ELR (cell line): ENCODE measurements around the gene PLXNA4.

Source experiments
- DNase-seq: peaks from one replicate; pipeline ENCODE4 v3.0.0-alpha.2; 2015; ENCODE audit warnings: low read depth

The PLXNA4 gene

DNA sequence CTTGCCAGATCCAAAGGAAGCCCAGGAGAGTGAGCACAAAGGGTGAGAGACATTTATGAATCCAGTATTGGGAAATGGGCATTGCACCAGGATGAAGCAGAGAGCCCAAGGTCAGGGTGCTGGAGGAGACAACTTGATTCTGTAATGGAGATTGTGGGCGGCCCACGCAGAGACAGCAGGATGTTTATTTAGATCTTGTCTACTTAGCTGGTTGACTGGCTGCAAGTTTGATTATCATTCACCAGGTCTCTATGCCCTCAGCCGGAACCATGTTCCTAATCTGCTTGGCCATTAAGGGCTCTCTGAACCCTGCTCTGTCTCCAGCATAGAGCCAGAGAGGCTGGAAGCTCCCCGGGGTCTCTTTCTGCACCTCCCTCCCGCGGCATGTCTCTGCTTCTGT lies 188.7 kb downstream of the PLXNA4 start:
- DNase-seq, result no peak

DNA sequence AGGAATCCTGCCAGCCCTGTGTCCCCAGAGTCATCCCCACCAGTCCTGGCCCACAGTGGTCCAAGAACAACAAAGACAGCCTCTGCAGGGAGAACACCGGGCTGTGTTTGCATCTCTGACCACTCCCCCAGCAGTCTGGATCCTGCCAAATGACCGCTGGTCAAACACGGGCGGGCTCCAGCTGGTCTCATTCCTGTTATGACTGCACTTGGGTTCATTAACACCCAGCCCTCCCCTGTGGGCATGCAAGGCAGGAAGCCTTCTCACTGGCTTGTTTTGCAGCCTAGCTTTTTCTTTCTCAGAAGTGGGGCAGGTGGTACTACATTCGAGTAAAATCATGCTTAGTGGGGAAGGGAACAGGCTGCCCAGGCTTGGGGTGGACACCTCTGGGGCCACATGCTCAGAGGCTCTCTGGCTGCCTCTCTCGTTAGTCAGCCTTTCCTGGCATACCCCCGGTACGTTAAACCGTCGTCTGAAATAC lies 190.0 kb downstream of the PLXNA4 start:
- DNase-seq, result no peak

DNA sequence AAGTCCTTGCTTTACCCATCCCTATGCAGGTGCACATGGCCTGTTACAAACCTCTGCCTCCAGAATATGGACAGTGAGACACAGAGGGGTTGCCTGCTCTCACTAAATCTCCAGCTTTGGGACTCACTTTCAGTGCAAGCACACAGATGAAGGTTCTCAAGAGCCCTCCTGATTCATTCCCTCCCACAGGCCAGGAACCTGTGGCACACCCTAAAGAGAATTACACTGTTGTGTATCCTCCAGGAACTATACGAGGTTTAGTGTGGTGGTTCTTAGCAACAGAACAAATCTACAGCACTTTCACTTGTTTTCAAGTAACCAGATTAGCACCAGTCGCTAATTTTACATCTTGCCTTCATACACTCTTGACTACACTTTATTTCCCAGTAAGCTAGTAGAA lies 192.3 kb downstream of the PLXNA4 start:
- DNase-seq, result no peak

DNA sequence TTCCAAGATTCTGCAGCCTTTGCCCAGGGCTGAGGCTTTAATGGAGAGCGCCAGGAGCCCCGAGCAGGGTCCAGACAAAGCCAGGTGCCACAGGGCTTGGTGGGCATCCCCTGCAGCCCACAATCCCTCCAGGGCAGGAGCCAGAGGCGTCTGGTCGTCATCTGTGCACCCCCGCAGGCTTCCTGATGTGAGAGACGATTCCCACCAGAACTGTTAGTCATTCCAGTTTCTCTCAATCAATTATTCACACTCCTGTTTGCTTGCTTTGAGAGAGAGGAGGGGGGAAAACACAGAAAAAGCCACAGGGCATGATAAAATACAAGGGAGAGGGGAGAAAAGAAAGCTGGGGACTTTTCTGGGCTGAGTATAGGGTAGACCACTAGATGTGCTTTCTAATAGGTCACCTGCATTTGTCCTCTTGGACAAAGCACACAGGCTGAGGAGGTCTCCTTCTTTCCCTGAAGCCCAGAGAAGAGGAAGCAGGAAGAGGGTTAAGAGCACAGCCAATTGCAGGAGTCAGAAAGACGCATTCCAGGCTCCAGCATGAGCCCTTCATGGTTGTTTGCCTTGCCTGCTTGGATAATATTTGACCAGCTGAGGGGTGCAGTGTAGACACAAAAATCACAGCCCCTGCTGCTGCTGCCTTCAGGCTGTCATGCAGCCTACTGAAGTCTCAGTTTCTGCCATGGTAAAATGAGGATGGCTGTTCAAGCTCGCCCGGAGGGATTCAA lies 194.4 kb downstream of the PLXNA4 start:
- DNase-seq, result no peak

DNA sequence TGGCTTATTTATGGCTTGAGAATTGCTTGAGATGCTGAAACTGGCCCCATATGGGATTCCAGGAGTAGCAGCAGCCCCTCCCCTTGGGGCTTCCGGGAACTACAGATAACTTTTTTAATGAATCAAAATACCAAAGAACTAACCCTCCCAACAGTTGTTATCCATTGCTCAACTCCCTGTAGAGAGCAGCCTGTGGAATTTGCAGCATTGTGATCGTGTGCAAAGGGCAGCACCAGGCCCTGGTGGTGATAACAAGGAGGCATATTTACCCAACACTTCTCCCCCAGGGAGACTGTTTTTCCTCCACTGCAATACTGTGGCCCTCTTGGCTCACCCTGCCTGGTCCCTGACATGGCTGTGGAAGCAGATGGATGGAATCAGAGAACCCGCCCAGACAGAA lies 196.2 kb downstream of the PLXNA4 start:
- no peak for DNase-seq

DNA sequence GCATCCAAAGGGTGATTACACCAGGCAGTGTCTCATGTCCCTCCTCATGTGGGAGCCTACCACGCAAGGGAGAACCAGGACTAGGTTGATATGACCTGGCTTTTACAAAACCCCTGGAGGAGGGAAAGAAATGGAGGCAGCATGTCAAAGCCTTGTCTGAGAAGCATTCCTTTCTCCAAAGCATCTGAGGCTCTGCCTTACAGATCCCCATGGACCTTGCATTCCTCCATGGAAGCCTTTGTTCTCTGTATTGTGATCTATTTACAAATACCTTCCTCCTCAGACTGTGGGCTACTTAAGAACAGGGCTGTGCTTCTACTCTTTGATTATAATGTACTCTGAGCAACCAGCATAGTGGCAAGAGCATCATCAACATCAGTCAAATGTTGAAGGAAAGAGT lies 197.0 kb downstream of the PLXNA4 start:
- DNase-seq, result no peak

DNA sequence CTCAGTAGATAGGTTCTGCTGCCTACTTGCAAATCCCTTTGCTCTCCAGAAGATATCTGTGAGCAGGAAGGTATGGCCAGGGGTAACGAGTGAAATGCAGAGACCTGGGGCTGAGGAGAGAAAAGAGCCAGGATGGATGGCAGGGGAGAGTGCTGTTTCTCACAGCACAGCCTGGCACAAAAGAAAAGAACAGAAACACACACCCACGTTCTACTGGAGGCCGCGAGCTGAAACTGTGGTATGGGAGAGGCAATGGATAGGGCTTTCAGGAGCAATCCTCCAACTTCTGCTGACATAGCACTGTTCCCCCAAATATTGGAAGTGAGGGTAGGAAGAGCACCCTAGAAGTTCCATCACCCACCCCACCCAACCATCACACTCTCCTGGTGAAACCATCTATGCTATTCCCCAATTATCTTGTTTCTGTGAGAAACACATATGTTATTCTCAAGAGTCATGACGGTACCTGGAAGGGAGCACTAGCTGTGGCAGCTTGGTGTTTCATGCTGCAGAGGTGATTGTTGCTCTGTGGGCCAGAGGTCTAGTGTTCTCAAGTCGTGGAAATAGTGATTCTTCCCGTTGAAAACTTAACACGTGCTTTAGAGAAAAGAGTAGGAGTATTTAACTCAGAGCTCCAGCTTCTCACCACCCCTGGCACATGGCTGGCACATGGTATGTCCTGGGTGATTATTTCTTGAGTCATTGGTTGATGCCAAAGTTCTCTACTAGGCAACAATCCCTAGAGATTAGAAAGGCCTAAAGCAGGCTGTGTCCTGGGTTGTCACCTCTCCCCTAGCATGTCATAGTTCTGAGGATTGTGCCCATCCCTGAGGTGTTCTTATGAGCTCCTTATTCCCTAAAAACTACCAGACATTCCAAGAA lies 198.3 kb downstream of the PLXNA4 start:
- no peak for DNase-seq

DNA sequence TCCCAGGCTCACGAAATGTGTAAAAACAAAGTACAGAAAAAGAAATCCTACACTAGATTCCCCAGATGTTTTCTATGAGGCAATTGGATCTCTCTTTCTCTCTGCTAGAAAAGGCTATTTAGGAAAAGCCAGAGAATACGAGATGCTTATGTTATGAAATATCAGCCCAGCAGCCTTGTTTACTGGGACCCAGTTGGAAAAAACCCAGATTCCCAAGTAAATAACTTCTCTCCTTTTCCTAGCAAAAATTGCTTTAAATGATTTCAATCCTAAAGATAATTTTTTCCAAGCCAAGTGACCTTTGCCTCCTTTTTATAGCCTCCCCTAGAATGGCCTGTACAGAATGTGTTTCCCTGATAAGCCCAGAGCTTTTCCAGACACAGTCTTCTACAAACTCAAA lies 199.3 kb downstream of the PLXNA4 start:
- no peak for DNase-seq

DNA sequence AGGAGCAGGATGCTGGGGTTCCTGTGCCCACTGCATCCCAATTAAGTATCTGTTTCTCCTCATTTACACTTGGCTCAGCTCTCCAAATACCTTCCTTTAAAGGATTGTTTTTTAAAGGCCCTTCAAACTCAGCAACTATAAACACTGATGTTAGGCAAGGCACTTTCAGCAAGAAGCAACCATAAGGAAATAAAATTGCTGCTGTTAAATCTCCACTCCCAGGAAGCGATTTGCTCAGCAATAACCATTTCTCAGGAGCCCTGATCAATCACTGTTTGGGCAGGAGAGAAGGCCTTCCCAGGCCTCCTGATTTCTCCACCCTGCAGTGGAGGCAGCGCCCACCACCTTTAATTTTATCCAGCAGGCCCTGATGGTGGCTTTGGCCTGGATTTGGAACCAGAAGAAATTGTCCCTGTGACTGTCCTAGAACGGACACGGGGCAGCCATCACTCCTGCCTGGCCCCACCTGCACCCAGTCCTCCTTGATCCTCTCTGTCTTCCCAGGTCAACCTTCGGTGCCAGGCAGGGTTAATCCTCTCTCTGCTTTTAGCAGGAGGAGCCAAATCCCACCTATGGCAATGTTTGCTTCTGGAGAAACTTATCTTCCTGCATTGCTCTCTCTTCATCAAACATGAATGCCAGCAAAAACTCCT lies 199.8 kb downstream of the PLXNA4 start:
- DNase-seq, result no peak

DNA sequence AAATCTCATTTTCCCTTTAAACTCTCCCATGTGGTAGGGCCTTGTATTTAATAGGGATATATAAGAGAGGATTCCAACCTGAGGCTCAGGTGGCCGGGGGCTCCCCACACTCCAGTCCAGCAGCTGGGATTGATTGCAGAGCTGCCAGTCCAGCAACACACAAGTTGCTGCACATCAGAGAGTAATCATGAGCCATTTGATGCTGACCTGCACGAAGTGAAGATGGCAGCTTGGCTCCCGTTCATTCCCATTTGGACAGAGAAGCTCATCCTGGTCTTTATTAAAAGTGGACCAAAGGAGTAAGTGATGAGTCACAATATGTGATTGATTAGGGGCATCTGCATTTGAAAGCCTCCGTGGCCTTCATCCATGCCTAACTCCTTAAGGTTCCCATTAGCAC lies 202.4 kb downstream of the PLXNA4 start:
- no peak for DNase-seq

DNA sequence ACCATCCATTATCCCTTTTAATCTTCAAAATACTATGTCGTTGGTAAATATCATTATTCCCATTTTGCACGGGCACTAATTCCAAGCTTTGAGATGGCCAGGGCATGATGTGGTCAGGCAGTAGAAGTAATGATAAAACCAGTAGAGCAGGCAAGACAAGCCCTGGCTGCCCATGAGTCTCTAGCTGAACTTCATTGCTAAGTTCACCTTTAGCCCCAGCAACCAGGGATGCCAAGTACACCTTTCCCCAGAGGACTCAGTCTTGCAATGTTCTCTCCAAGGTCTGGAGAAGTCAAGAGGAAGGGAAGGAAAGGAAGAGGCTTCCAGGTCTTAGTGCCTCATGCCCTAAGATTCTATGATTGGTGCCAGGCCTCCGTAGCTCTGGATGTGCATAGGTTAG lies 203.2 kb downstream of the PLXNA4 start:
- DNase-seq, result no peak

DNA sequence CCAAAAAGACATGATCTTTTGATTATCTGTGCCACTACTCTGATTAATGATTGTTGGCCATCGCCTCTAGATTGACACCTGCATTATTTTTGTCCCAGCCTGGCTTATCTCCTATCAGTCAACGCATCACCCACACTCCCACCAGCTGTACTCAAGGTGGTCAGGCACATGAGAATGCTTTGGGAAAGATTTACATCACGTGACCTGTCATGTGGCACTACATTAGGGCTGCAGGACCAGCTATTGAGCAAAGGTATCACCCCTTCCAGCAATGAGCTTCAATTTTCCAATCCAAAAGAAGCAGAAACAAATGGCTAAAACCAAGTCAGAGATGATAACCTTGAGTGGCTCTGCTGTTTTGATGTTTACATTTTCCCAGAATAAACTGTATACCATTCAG lies 204.3 kb downstream of the PLXNA4 start:
- no peak for DNase-seq

DNA sequence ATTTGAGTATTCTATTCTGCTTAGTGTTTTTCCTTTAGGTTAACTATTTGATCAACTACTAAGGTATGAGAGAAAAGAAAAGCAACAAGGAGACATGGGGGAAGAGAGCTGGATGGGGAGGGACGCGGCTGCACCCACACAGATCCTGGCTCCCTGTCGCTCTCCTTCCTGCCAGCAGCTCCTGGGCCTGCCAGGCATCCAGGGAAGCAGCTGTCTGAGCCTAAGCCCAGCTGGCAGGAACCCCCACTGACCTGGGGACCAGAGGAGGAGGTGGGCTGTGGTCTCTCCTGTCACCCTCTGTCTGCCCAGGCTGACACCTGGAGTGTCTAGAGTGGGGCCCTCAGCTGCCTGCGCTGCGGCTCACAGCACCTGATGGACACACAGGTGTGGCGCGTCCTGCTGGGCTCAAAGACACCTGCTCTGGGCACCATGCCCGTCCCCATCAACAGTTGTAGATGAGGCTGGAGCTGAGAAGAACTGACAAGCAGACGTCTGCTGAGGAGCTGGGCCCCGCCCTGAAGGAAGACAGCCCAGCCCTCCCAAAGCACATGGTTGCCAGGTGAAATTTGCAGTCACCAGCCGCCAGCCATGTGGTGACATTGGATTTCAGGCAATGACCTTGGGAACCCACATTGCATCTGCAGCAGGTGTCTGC lies 207.9 kb downstream of the PLXNA4 start:
- no peak for DNase-seq

DNA sequence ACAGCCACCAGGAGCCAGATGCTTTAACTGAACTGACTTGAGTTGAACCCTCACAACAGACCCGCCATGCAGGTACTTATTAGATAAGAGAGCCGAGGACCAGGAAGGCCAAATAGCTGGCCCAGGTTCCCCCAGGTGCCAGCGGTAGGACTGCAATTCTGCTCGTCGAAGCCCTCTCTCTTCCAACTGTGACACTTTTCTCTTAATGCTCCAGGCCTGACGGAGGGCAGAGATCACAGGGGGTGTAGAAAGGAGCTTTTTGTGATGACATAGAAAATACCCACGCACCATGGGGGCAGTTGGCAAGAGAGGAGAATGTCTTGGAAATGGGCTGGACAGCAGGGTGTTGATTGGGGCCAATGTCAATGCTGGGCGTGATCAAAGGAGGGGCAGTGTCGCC lies 208.5 kb downstream of the PLXNA4 start:
- DNase-seq, result no peak

DNA sequence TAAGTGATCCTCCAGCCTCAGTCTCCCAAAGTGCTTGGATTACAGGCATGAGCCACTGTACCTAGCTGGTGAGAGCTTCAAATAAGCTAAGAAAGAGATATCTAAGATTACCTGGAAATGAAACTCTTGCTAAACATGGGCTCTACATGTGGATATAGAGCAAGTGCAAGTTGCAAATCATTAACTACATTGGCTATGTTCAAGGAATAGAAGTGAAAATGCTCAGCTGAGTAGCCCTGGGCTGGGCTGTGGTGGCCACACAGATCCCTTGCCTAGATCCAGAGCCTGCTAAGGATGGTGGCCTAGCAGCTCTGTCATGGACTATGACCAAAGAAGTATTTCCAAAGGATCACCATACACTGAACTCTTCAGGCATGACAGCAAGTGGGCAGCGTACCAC lies 209.3 kb downstream of the PLXNA4 start:
- no peak for DNase-seq

DNA sequence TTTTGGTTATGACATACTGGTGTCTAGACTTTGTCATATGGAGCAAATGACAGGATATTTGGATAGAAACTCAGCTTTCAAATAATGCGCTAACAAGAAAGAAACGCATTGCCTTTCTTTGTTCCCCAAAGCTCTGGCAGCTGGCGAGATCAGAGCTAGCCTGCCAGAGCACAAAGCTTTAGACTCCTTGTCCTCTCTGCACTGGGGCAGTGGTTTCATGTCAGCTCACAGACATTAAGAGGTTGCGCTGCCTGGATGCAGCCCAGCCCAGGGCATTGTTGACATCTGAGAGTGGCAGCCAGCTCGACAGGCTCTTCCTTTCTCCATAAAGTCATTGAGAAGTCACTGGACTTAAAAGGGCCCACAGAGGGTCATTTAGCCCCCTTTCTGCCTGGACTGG lies 212.0 kb downstream of the PLXNA4 start:
- no peak for DNase-seq

DNA sequence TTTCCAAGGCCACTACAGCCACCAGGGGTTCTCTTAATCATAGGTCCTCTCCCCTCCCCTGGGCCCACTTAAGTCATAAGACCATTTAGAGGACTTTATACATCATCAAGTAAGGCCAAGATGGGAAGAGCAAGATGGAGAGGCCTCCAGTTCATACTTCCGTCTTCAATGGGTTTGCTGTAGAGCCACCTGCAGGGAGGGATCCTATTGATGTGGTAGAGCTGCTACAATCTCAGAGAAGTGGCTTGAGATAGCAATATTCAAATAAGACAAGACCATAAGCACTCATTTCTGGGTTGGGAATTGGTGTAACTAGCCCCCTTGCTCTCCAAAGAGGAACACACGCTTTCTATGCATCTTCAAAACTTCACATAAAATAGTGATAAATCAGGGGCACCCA lies 214.2 kb downstream of the PLXNA4 start:
- no peak for DNase-seq

DNA sequence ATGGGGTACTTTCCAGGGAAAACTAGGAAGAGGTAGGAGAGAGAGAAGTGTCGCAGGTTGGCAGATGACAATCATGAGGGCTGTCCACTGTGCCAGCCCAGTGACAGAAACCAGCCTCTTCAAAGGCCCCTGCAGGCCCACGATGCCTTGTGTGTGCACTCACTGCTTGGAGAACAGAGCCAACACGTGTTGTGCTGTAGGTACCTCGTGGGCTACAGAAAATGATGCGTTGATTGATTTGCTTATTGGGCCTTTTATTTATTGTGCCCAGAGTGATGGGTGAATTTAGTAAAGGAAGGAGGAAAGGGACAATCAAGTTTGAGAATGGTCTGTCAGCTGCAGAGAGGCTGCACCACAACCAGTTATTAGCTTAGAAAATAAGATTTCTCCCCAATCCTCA lies 215.1 kb downstream of the PLXNA4 start:
- no peak for DNase-seq

DNA sequence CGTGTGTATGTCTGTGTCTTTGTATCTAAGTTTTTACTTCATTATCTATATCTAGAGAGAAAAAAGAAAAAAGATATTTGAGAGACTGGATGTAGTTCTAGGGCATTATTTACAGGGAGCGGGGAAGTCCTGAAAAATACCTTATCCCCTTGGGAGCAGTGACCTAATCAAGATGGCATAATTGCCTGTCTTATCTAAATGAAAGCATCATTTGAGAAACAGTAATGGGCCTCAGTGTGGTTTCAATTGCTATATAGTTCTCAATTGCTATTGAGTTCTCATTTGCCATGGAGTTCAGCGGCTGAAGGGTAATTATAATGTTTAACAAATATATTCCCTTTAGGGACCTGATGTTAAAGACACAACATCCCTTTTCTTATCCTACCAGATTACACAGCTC lies 216.5 kb downstream of the PLXNA4 start:
- no peak for DNase-seq

DNA sequence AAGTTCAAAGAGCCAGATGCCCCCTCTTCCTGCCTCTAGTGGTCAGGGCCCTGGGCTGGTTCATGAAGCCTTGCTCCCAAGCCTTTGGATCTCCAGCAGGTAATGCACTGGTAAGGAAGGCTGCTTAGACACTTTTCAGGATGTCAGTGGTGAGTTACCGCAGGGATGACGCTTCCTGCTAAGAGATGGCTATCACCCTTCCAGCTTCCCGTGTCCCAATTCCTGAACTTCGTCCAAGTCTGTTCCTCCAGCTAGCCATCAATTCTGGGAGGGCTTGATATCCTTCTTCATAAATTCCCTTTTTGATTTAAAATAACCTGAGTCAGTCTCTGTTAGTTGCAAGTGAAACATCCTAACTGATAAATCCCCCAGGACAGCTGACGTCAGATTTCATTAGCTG lies 221.2 kb downstream of the PLXNA4 start:
- DNase-seq, result no peak

DNA sequence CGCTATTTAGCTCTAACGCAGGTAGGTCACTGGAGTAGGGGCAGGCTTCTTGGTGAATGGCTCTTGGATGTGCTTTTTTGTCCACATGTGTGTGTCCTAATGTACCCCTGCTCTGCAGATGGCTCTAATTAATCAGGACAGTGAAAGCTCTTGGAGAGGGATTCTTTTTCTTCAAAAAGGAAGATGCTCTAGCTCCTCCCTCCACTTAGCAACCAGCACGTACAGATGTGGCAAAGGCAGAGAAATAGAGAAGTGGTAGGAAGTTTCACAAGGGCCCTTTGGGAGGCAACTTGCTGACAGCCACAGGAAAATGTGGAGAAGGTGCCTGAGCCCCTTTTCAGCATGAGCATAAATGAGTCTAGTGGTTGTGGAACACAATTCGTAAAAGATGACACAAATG lies 221.7 kb downstream of the PLXNA4 start:
- DNase-seq, result no peak

DNA sequence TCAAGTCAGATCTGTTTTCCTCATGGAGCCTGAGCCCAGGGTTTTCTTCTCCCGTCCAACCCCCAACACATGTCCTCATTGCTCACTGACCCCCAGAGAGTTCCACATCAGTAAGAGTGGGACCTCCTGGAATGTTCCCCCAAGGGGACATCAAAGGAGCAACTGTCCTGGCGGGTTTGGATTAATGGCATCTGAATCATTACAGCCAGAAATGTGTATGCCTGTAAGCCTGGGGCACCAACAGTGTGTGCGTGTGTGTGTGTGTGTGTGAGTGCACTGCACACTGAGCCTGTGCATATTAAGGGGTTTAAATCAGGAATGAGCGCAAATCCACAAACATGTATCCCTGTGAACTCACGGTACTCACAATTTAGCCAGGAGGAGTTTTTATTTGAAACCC lies 222.3 kb downstream of the PLXNA4 start:
- DNase-seq, result no peak
